HL-60 (cell line): Measurements from ENCODE around the gene TRPM2.

ENCODE experiments used
- POLR2AphosphoS5 ChIP-seq: IDR thresholded peaks from 2 replicates; pipeline ENCODE4 v1.6.1; 2012; ENCODE audit warnings: low read depth
- TF ChIP-seq, protein P1 (sequence below): IDR thresholded peaks from one replicate; pipeline ENCODE4 v1.5.1; 2011; ENCODE audit warnings: low read length, control low read depth, inconsistent platforms; ENCODE audit not compliant: insufficient read depth
- TF ChIP-seq, protein P2 (sequence below): IDR thresholded peaks from 2 replicates; pipeline ENCODE4 v1.6.1; 2012; ENCODE audit warnings: low read depth; ENCODE audit not compliant: insufficient replicate concordance

DNA sequence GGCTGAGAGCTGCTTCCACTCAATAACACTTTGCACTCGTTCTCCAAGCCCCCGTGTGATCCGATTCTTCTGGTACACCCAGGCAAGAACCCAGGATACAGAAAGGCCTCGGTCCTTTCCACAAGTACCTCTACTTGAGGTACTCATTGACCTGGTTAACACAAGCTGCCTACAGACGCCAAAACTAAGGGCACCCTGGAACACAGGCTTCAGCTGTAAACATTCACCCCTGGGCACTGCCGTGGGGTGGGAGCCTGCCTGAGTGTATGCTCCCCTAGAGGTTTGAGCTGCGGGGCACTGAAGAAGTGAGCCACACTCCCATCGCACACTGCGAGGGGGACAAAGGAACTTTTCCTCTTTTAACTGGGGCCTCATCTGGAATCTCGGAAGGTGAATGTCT, 132.4 kb downstream of the TRPM2 start:
- TF ChIP-seq, protein P1, sequence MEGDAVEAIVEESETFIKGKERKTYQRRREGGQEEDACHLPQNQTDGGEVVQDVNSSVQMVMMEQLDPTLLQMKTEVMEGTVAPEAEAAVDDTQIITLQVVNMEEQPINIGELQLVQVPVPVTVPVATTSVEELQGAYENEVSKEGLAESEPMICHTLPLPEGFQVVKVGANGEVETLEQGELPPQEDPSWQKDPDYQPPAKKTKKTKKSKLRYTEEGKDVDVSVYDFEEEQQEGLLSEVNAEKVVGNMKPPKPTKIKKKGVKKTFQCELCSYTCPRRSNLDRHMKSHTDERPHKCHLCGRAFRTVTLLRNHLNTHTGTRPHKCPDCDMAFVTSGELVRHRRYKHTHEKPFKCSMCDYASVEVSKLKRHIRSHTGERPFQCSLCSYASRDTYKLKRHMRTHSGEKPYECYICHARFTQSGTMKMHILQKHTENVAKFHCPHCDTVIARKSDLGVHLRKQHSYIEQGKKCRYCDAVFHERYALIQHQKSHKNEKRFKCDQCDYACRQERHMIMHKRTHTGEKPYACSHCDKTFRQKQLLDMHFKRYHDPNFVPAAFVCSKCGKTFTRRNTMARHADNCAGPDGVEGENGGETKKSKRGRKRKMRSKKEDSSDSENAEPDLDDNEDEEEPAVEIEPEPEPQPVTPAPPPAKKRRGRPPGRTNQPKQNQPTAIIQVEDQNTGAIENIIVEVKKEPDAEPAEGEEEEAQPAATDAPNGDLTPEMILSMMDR, result no peak
- TF ChIP-seq, protein P2, sequence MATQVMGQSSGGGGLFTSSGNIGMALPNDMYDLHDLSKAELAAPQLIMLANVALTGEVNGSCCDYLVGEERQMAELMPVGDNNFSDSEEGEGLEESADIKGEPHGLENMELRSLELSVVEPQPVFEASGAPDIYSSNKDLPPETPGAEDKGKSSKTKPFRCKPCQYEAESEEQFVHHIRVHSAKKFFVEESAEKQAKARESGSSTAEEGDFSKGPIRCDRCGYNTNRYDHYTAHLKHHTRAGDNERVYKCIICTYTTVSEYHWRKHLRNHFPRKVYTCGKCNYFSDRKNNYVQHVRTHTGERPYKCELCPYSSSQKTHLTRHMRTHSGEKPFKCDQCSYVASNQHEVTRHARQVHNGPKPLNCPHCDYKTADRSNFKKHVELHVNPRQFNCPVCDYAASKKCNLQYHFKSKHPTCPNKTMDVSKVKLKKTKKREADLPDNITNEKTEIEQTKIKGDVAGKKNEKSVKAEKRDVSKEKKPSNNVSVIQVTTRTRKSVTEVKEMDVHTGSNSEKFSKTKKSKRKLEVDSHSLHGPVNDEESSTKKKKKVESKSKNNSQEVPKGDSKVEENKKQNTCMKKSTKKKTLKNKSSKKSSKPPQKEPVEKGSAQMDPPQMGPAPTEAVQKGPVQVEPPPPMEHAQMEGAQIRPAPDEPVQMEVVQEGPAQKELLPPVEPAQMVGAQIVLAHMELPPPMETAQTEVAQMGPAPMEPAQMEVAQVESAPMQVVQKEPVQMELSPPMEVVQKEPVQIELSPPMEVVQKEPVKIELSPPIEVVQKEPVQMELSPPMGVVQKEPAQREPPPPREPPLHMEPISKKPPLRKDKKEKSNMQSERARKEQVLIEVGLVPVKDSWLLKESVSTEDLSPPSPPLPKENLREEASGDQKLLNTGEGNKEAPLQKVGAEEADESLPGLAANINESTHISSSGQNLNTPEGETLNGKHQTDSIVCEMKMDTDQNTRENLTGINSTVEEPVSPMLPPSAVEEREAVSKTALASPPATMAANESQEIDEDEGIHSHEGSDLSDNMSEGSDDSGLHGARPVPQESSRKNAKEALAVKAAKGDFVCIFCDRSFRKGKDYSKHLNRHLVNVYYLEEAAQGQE, result no peak
- TF ChIP-seq POLR2AphosphoS5, result no peak
